TTC549 (cell line): ENCODE data around the gene PCDHB11.
"Not testable (repeated sequence)": the region's sequence is repeated elsewhere in the genome, so short reads cannot be mapped to it uniquely, and the experiment has no call there.

Experiments used
- FAIRE-seq: peaks from 2 replicates; lab custom pipeline; 2012; peaks lifted over from hg19 to GRCh38; lab: Jason Lieb, UNC

PCDHB11 gene

GRCh38 chr5:141199359-141200235 is at the start of gene PCDHB11:
PCDHB11 (plus strand) TSS chr5:141199627; CDS start chr5:141199775, 148 bp downstream.
- FAIRE-seq, result peak; percentile 91

DNA sequence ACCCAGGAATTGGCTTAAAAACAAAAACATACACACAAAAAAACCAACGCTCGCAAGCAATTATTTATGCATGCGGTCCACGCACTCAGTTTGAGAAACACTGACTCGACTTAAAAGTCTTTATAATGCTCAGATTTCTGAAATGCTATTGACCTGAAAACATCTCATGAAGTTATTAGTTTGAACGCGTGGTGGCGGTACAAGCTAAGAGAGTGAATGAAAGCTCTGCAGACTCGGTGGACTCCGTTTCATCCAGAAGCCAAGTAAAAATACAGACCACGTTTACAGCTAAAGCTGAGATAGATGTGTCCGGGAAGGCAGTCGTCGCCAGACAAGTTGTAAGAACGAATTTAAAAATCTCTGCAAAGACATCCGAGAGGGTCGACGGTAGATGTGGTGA is 49.6 kb upstream of the PCDHB11 start, which contains the start of gene PCDHB6:
TSS of gene PCDHB6 (plus strand) at position 246 of the 400 bp plus-strand sequence. CDS start 201 bp downstream, outside the sequence.
- no peak for FAIRE-seq

- FAIRE-seq, result no peak
These were observed 49.0 kb upstream of the PCDHB11 start for GRCh38 chr5:141150224-141150992.

DNA sequence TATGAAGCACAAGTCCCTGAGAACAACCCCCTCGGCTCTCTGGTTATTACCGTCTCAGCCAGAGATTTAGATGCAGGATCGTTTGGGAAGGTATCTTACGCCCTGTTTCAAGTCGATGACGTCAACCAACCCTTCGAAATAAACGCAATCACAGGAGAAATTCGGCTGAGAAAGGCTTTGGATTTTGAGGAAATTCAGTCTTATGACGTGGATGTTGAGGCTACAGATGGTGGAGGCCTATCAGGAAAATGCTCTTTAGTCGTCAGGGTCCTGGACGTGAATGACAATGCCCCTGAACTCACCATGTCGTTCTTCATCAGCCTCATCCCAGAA is 48.5 kb upstream of the PCDHB11 start:
- FAIRE-seq, result no peak

DNA sequence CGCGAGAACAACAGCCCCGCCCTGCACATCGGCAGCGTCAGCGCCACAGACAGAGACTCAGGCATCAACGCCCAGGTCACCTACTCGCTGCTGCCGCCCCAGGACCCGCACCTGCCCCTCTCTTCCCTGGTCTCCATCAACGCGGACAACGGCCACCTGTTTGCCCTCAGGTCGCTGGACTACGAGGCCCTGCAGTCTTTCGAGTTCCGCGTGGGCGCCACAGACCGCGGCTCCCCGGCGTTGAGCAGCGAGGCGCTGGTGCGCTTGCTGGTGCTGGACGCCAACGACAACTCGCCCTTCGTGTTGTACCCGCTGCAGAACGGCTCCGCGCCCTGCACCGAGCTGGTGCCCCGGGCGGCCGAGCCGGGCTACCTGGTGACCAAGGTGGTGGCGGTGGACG is 47.8 kb upstream of the PCDHB11 start:
- not testable (repeated sequence) for FAIRE-seq

- FAIRE-seq, result not testable (repeated sequence)
These were observed 47.3 kb upstream of the PCDHB11 start for GRCh38 chr5:141152096-141152495.

GRCh38 chr5:141155540-141156374 is 43.7 kb upstream of the PCDHB11 start:
- no peak for FAIRE-seq

- not testable (repeated sequence) for FAIRE-seq
These were observed 42.1 kb upstream of the PCDHB11 start for GRCh38 chr5:141157356-141157755.

DNA sequence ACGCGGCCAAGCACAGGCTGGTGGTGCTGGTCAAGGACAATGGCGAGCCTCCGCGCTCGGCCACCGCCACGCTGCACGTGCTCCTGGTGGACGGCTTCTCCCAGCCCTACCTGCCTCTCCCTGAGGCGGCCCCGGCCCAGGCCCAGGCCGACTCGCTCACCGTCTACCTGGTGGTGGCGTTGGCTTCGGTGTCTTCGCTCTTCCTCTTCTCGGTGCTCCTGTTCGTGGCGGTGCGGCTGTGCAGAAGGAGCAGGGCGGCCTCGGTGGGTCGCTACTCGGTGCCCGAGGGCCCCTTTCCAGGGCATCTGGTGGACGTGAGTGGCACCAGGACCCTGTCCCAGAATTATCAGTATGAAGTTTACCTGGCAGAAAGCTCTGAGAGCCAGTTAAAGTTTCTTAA is 41.5 kb upstream of the PCDHB11 start:
- not testable (repeated sequence) for FAIRE-seq

DNA sequence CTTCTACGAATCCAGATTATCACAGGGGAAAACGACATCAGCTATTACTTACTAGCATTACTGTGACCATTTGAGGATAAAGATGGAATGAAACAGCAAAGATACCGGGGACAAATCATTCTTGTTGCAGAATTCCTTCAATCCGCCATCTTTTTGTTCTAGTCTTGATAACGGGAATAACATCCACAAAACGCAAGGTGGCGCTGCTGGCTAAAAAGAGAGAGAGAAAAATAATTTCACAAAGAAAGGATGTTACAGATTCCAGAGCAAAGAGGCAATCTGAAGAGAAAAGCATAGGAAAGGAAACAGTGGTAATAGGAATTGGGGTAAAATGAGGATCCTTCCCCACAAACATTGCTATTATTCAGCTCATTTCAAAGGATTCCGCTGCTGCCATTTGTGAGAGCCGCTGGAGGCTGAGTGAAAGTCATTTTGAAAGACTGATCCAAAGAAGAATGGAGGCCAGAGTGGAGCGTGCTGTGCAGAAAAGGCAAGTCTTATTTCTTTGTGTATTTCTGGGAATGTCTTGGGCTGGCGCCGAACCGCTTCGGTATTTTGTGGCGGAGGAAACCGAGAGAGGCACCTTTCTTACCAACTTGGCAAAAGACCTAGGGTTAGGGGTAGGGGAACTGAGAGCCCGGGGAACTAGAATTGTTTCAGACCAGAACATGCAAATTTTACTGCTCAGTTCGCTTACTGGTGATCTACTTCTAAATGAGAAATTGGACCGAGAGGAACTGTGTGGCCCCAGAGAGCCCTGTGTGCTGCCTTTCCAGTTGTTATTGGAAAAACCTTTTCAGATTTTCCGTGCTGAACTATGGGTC is 26.8 kb upstream of the PCDHB11 start, which contains the start of gene PCDHB7:
TSS of gene PCDHB7 (plus strand) at position 264 of the 824 bp plus-strand sequence. CDS start at position 456, 192 bp downstream.
- no peak for FAIRE-seq

GRCh38 chr5:141174291-141175104 is 24.9 kb upstream of the PCDHB11 start:
- not testable (repeated sequence) for FAIRE-seq

DNA sequence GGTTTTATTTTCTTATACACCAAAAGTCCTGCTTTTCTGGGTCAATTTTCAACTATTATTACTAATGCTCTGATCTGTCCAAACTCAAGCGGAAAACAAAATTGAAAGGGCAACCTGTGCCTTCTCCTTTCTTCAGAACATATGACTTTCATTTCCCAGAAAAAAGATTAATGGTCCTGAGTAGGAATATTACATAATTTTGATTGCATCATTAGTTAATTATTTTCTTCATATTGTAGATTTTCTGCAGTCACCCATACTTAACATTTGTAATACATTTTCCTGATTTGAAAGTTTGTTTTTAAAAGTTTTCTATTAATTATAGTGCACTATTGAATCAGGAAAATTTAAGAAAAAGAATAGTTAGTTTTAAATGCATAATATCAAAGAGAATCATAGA is 23.5 kb upstream of the PCDHB11 start:
- no peak for FAIRE-seq

- FAIRE-seq, result not testable (repeated sequence)
These were observed 21.7 kb upstream of the PCDHB11 start, which contains the start of gene PCDHB8 for GRCh38 chr5:141177577-141178191. PCDHB8 (plus strand) TSS chr5:141177790; CDS start chr5:141178035, 245 bp downstream.

GRCh38 chr5:141179371-141179770 is 20.1 kb upstream of the PCDHB11 start:
- not testable (repeated sequence) for FAIRE-seq

GRCh38 chr5:141179876-141180275 is 19.6 kb upstream of the PCDHB11 start:
- not testable (repeated sequence) for FAIRE-seq

GRCh38 chr5:141180313-141180712 is 19.1 kb upstream of the PCDHB11 start:
- no peak for FAIRE-seq

- peak; percentile 54 for FAIRE-seq
These were observed 17.2 kb upstream of the PCDHB11 start, which contains the start of gene PCDHB16 for GRCh38 chr5:141182248-141182647. PCDHB16 (plus strand) TSS chr5:141182387; CDS start chr5:141182560, 173 bp downstream.

DNA sequence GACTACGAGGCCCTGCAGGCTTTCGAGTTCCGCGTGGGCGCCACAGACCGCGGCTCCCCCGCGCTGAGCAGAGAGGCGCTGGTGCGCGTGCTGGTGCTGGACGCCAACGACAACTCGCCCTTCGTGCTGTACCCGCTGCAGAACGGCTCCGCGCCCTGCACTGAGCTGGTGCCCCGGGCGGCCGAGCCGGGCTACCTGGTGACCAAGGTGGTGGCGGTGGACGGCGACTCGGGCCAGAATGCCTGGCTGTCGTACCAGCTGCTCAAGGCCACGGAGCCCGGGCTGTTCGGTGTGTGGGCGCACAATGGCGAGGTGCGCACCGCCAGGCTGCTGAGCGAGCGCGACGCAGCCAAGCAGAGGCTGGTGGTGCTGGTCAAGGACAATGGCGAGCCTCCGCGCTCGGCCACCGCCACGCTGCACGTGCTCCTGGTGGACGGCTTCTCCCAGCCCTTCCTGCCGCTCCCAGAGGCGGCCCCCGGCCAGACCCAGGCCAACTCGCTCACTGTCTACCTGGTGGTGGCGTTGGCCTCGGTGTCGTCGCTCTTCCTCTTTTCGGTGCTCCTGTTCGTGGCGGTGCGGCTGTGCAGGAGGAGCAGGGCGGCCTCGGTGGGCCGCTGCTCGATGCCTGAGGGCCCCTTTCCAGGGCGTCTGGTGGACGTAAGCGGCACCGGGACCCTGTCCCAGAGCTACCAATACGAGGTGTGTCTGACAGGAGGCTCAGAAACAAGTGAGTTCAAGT is 15.1 kb upstream of the PCDHB11 start:
- FAIRE-seq, result not testable (repeated sequence)
